Activated CD8-positive, alpha-beta memory T cell treated with anti-CD3 and anti-CD28 coated beads, Interleukin-2, amount 50 U/mL, for 24 hours (primary cell): Measurements from ENCODE around the gene LTBP2.

ENCODE experiments used
- DNase-seq: peaks from one replicate; pipeline ENCODE4 v3.0.0-alpha.2; 2020; ENCODE audit errors: extremely low read depth

Gene LTBP2

DNA sequence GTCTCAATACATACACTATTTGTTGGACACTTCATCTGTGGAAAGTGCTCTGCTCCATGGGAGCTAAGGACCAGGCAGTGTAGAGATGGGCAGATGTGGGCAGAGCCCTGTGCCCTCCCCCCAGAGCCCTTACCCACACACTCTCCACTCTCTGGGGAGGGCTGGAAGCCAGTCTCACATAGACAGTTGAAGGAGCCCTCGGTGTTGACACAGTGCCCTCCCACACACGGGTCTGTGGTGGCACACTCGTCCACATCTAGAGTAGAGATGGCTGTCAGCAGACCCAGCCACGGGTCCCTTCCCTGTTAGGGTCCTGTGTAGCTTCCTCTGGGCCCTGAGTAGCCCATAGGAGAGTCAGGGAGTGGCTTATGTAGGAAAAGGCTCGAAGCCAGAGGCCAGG is 104.2 kb downstream of the LTBP2 start:
- no peak for DNase-seq

DNA sequence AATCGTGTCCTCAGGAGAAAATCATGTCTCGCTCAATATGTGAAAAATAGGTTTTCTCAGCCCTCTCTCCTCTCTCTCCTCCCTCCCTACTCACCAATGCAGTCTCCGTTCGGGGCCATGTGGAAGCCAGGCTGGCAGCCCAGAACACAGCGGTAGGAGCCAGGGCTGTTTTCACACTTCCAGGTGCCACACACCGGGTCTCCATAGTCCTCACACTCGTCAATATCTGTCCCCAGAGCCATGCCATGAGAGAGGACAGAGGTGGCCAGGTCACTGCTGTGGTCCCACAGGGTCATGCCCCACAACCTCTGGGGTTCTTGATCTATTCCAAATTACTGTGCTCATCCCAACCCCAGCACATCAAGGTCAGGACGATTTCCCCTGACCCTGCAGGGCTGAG is 105.0 kb downstream of the LTBP2 start:
- DNase-seq = no peak

DNA sequence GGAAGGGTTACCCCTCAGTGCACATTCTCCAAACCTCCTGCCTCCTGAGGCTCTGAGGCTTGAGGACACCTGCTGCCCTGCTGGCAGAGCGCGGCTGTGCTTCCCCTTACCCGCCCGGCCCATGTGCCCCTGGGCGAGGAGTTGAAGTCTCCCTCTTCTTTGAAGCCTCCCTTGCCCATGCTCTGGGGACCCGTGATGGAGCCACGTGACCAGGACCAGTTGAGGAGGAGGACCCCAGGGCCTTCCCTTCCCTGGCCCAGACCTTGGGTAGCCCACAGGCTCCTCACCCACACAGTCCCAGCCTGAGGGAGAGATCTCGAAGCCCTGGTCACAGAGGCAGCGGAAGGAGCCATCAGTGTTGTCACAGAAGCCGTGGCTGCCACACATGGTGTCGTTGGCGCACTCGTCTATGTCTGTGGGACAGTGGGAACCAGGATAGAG is 105.6 kb downstream of the LTBP2 start:
- DNase-seq = no peak

DNA sequence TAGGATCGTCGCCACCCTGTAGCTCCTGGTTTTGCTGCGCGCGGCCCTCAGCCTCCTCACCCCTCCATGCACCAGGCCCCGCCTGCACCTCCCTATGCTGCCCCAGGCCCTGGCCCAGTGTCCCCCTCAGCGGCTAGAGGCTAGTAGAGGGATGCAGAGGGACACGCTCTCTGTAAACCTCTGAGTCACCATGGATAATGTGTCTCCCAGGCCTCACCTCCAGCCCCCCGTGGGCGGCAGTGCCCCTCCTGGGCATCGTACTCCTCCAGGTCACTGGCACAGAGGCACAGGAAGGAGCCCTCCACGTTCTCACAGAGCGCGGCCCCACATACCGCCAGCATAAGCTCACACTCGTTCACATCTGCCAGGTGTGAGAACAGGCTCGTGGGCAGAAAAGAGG is 106.2 kb downstream of the LTBP2 start:
- DNase-seq = no peak

DNA sequence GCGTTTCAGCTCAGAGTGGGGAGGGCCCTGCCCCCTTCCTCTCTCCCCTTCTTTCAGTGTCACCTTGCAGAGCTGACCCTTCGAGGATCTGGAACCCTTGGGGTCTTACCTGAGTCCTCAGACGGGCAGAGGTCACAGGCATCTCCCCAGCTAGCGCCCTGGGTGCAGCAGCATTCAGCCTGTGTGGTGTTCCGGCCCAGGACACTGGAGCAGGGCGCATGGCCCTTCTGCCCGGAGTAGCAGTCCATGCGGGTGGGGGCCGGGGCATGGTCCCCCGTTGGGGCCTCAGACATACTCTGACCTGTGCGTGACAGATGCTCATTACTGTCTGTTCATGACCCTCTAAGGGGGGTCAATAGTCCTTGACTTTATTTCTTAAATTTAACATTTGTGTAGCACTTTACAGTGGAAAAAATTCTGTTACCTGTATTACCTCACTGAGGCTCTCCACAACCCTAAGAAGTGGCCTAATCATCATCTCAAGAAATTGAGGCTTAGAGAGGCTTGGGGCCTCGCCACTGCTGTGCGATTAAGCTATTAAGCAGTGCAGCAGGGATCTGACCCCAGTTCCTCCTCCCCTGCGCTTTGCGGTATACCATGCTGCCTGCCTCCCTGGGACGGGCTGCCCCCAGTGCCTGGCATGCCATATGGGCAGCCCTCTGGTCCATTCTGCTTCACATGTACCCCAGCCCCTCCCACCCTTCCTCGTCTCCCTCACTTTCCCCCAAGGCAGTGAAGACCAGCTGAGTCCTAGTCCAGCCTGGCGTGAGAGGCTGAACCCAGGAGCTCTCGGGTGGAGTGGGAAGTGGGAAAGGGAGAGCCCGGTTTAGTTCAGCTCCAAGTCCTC is 106.9 kb downstream of the LTBP2 start:
- DNase-seq = no peak

DNA sequence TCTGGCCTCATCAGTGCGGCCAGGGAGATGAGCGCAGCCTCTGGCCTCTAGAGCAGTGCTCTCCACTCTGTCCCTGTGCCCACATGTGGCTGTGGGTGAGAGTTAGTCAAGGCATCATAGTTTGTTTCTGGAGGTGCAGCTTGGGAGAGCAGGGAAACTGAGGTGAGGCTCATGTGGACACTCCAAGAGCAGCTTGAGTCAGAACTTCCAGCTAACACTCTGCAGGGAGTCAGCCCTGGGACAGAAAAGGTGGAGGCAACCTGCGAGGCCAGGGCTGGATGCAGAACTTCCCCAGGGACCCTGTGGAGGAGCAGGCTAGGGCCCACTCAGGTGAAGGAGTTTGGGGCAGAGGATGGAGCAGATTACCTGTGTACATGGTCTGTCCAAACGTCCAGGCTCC is 107.6 kb downstream of the LTBP2 start:
- DNase-seq = no peak

DNA sequence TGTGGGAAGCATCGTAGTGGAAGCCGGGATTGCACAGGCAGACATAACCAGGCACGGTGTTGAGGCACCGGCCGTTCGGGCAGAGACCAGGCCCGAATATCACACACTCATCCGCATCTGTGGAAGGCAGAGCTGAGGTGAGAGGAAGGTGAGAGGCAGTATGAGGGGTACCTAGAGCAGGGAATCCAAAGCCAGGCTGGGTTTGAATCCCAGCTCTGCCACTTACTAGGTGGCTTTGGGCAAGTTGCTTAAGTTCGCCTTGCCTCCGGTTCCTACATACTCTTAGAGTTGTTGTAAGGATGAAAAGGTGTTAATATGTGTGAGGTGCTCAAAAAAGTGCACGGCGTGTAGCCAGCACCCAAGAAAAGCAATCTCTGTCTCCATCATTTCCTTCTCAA is 108.1 kb downstream of the LTBP2 start:
- DNase-seq = no peak

DNA sequence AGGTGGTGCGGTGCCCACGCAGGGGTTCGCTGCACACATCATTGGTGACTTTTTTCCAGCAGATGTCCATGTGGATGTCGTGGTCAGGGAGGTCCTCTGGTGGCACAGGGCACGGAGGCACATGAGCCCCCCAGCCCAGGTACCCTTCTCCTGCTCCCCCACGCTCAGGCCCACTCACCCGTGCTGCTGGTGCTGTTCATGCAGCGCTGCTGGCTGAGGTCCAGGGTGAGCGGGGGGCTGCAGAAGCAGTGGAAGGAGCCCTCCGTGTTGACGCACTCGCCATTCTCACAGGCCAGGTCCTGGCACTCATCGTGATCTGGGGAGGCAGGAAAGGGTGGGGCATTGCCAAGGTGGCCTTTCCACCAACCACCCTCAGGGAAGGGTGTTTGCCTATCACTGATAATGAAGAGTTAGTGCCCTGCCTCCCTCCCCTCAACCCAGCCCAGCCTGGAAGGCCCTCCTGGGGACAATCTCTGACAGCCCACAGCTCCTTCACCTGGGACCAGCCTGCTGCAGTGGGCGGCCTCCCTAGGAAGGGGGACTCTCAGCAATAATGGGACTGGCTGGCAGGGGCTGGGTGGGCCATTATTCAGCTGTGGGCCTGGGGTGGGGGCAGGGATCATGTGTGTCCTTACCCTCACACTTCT is 108.6 kb downstream of the LTBP2 start:
- no peak for DNase-seq

DNA sequence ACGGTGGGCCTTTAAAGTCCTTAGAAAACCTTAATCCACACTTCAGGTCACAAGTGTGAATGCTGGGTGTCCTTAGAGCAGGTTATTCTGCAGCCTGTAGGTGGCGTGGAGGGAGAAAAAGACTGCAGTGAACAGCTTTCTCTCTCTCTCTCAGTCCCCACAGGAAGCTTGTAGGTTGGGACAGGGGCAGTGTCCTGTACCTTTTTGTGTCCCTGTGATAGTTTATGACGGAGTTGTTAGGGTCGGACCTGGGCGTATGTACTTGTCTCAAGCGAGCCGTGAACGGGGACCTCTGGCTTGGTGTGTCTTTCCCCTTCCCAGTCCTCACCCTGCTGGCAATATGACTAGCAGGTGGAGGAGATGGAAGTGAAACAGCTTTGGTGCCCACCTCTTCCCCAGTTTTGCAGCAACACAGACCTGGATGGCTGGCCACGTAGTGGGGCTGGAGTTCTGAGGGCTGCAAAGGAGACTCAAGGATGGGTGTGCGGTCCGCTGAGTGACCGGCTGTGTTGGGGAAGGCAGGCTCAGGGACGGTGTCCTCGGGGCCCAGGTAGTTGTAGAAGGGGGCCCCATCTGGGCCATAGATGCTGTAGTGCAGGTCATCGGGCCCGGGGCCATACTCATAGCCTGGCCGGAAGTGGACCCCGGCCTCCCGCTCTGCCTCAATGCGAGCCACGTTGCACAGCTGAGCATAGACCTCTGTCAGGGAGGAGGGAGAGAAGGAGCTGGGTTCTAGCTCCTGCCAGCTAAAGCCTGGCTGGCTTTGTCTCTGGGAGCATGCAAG is 109.6 kb downstream of the LTBP2 start:
- DNase-seq = no peak

DNA sequence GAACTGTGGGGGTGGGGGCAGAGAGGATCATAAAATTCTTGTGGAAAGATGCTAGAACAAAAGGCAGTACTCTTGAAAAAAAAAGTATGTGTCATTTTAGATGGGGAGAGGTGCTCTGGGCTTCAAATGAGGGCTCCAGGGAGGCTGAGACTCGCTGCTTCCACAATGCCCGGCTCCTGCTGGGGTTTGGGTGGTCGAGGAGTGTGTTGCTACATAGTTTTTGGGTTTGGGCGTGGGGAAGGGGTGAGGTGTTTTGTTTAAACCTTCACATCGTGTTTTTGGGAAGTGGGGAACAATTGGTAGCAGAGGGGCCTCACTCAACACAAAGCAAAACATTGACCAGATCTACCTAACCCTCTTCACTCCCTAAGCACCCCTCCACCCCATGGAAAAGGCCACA is 110.3 kb downstream of the LTBP2 start:
- DNase-seq = no peak

DNA sequence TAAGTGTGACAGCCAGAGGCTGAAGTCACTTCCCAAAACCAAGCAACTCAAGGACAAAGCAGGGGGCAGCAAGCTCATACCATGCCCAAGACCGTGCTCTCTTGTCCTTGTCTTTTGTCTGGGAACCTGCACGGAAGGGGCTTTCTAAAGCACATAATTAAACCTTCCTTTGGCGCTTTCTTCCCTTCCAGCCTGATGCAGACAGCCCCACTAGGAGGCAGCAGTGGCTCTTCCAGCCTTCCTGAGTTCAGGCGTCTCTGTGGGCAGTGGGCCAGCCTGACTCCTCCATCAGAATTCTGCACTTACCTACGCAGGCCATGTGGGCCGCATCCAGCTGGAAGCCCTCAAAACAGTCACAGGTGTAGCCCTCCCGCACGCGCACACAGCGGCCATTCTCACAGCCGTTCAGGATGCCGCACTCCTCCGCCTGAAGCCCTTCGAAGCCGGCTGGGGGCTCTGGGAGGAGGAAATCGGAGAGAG is 110.9 kb downstream of the LTBP2 start:
- DNase-seq = no peak

DNA sequence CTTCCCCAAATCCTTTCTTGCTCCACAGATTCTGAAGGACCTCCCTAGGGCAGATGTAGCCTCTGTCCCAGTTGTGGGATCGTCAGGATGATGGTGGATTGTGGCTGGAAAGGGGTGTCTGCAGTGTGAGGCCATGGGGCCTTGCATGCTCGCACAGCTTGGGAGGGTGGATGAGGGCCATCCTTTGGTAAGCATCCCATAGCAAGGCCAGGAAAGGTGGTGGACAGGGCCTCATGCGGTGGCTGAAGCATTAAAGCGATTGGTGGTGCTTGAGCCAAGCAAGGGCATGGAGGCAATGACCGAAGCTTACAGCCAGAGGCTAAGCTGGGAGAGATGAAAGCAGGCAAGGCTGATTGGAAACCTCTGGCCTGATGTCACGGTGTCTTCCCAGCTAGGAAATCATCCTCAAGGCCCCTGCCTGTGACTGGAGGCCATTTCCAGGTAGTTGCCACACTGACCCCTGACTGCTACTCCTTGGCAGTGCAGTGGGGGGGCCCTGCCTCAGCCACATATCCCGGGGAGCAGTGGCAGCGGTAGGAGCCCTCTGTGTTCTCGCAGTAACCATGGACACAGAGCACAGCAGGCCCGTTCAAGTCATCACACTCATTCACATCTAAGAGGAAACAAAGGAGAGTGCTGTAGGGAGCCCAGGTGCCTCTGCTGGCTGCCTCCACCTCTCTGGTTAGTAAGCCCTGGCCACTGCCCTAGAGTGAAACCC is 111.5 kb downstream of the LTBP2 start:
- no peak for DNase-seq

DNA sequence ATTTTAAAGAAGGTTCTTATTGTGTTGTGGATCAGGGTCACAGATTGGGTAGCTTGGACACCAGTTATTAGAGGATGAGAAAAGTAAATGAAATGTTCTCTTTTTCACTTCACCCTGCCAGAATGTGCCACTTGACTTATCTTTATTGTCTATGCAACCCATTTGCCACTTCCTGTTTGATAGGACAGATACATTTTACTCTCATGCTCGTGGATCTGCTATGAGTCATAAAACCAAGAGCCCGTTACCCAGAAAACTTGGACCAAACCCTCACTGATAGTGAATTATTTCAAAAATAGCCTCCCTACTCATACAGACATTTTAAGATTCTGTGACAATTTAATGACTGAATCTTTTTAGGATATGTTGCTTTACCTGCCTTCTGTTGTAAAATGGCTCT is 116.7 kb downstream of the LTBP2 start:
- no peak for DNase-seq

DNA sequence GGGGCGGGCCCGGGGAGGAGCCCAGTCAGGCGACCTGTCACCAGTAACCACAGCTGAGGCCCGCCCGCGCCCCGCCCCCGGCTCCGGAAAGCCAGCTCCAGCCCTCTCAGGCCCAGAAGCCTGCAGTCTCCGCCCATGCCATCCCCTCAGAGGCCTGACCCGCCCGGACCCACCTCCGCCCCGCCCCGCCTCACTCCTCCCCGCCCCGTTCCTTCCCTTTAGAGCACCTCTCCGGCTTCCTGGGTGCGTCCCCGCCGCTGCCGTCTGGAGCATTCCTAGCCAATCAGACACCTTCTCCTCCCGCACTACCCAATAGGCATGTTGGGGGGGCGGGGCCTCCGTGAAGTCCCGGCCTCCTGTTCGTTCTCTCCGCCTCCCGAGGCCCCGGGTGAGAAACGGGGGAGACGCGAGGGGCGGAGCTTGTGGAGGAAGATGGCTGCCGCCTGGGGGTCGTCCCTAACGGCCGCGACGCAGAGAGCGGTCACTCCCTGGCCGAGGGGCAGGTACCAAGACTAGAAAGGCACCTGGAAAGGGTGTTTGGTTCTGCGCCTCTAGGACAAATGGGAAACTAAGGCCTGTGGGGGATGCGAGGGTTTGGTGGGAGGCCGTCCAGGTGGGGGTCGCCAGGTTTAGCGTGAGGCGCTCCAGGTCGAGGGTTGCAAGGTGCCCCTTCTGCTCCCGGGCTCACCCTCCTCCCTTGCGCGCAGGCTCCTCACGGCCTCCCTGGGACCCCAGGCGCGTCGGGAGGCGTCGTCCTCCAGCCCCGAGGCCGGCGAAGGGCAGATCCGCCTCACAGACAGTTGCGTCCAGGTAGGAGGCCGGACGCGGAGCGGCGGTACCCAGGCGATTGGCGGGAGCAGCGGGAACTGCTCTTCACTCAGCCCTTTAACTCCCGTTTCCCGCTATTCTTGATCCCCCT is 118.4 kb downstream of the LTBP2 start, which contains the start of gene ISCA2:
Gene ISCA2 (plus strand): TSS at position 423 of the 919 bp plus-strand sequence. CDS start 10 bp downstream, at position 433.
- DNase-seq = peak; percentile 99

DNA sequence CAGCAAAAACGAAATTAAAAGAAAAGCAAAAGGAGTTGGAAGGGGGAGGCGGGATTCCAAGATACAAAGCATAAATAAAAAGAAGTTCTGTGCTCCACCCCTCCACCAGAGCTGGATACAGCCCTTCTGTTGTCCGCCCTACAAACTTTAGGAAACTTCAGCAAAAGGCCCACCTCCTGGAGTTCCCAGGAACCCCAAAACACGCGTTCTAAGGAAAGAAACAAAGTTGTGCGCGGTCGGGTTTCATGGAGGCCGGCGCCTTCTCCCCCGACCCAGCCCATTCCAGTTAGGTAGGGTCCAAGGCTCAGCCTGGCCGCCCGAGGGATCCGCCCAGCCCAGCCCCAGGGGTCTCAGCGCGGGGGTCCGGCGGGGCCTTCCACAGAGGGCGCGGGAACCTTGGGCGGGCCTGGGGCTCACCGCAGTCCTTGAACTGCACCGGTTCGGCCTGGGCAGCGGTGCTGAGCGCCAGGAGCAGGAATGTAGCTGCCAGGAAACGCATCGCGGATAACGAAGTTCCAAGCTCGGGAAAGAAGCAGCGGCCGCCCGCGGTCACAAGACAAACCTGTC is 119.2 kb downstream of the LTBP2 start, which contains the start of gene NPC2:
Gene NPC2 (minus strand): TSS at position 530 of the 567 bp plus-strand sequence. CDS start 31 bp downstream, at position 499.
- DNase-seq = no peak

DNA sequence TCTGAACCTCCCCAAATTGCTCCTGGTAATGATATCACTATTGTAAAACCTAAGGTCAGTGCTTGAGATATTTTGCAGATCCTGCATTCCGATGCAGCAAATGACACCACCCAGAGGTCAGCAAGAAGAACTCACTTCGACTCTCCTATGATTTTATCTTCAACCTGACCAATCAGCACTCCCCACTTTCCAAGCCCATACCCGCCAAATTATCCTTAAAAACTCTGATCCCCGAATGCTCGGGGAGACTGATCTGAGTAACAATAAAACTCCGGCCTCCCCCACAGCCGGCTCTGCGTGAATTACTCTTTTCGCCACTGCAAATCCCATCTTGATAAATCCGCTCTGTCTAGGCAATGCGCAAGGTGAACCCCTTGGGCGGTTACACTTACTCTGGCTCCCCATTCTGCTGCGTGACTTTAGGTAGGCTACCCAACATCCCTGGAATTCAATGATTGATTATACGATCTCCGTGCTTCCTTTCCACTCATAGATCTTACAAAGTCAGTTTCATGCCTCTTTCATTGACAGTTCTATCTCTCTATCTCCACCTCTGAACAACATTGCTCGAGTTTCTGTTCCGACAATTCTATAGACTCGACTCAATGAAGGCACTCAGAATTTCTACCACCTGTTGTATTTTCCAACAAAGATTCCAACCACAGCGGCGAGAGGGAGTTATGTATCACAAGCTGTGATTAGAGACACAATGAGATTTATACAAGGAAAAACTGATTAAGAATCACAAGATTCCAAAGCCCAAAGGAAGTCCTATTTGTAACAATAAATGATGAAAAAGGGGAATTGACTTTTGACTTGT is 119.9 kb downstream of the LTBP2 start:
- DNase-seq = no peak

DNA sequence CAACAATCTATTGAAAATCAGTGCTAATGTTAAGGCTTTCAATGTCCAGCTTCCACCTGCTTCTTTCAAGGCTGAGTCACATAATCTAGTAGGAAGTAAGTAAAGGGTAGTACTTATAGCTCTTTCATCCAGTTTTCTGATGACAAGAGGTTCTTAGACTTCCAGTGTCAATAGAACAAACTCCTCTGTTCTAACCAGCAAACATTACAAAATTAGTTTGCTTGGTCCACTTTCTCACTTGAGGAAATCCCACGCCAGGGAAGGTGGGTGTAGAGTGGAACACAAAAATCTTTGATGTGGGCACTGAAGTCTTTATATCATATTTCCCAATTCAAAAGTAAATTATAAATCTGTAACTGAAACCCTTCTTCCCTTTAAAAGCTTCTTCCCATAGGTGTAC is 121.6 kb downstream of the LTBP2 start:
- no peak for DNase-seq

DNA sequence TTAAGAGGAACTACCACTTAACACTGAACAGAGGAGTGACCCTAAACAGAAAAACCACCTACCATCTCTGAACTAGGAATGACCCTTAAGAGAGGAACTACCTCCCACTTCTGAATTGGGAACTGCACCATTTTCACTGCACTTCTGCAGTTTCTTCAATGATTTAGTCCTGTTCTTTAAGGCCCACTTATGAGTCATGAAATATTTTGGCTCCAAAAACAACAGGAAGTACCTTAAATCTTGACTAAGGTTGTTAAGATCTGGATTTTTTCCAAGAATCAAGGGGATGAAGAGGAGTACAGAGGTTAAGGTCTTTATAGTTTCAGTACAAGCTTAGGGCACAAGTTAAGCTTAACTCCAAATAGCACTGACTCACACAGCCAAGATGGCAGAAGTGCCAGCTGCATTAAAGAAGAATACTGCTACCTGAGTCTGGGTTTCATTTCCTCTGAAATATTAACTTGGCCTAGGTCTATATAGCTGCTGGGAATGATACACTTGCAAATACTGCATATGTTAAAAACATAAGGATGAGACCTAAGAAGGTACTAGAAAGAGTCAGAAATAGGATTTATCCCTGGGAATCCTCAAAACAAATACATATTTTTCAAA is 123.1 kb downstream of the LTBP2 start:
- DNase-seq = no peak

DNA sequence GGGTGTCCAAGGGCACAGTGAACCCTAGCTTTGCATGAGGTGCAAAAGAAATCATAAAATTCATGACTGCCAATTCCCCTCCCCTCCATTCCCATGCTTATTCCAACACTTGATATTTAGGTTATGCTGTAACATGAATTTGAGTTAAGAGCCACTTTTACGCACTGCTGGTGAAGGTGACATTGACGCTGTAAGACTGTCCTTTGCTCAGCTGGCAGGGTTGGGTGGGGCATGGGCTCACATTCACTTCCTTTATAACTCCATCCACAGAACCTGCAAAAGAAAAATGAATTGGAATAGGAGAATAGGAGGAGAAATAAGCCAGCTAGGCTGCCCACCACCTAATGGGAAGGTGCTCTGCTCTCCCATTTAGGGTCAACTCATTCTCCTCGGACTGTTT is 125.9 kb downstream of the LTBP2 start:
- DNase-seq = no peak
